Measurements from ENCODE around the gene MUC4.
"Not testable (repeated sequence)": the region's sequence is repeated elsewhere in the genome, so short reads cannot be mapped to it uniquely, and the experiment has no call there.

Gene MUC4

GRCh38 chr3:195788711-195789581 lies 22.8 kb downstream of the MUC4 start:
- DNase-seq (ENCODE audit: low read depth) = no peak

- DNase-seq (ENCODE audit: low read depth) = not testable (repeated sequence)
Observed at GRCh38 chr3:195785781-195786405, 25.8 kb downstream of the MUC4 start.

DNA sequence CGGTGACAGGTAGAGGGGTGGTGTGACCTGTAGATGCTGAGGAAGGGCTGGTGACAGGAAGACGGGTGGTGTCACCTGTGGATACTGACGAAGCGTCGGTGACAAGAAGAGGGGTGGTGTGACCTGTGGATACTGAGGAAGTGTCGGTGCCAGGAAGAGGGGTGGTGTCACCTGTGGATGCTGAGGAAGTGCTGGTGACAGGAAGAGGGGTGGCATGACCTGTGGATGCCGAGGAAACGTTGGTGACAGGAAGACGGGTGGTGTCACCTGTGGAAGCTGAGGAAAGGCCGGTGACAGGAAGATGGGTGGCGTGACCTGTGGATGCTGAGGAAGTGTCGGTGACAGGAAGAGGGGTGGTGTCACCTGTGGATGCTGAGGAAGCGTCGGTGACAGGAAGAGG lies 27.7 kb downstream of the MUC4 start:
- not testable (repeated sequence) for DNase-seq (ENCODE audit: low read depth)

- DNase-seq (ENCODE audit: low read depth) = not testable (repeated sequence)
Observed at GRCh38 chr3:195781236-195781635, 30.5 kb downstream of the MUC4 start.

DNA sequence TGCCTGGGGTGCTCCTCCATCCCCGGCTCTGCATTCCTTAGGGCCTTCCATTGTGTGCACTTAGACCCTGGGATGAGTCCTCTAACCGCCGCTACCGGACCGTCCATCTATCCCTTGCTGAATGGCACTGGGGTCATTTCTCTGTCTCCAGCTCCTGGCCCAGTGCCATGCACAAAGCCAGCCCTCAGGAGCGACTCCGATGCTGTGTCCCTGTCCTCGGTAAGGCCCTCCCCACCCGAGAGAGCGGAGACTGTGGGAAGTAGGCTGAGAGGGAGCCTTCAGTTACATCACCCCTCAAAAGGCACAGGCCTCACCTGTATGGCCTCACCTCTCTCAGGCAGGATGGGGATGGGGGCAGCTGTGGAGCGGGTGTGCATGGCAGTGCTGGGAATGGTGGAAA lies 33.8 kb downstream of the MUC4 start:
- DNase-seq (ENCODE audit: low read depth) = no peak

GRCh38 chr3:195774917-195775316 lies 36.8 kb downstream of the MUC4 start:
- no peak for DNase-seq (ENCODE audit: low read depth)

- no peak for DNase-seq (ENCODE audit: low read depth)
Observed at GRCh38 chr3:195773956-195774537, 37.7 kb downstream of the MUC4 start.

DNA sequence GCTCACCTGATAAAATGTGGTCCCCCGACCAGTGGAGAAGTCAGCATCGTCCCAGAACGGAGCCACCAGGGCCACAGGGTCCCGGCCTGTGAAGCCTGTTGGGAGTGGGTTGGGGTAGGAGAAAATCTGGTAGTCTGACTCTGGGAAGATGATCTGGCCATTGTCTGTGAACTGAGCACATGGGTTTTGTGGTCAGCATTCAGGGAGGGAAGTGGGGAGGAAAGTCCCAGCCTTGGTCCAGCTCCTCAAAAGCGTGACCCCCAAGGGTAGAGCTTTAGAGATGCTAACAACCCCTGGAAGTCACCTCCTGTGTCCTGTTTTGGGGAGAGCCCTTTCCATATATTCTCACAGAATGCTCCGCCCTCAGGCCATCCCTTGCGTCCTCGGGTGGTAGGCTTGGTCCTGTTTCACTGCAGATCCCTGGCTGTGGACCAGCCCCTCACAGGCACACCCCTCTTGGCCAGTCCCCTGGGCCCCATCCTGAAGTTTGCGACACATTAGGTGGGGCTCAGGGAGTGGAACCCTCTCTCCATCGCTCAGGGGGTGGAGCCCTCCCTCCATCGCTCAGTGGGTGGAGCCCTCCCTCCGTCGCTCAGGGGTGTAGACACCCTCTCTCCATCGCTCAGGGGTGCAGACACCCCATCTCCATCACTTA lies 40.0 kb downstream of the MUC4 start:
- no peak for DNase-seq (ENCODE audit: low read depth)

DNA sequence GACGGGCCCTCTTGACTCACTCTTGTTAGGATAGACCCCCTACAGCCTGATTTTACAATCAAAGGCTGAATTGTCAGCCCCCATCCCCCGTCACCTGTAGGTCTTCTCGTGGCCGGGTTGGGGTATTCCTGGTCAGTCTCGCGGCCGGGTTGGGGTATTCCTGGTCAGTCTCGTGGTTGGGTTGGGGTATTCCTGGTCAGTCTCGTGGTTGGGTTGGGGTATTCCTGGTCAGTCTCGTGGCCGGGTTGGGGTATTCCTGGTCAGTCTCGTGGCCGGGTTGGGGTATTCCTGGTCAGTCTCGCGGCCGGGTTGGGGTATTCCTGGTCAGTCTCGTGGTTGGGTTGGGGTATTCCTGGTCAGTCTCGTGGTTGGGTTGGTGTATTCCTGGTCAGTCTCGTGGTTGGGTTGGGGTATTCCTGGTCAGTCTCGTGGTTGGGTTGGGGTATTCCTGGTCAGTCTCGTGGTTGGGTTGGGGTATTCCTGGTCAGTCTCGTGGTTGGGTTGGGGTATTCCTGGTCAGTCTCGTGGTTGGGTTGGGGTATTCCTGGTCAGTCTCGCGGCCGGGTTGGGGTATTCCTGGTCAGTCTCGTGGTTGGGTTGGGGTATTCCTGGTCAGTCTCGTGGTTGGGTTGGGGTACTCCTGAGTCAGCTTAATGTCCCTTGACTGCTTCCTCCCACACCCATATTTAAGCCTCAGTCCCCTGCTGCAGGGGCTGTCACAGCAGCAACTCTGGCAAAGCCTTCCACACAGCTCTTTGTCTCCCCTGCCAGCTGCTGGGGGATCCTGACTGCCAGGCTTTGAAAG lies 40.7 kb downstream of the MUC4 start:
- DNase-seq (ENCODE audit: low read depth) = not testable (repeated sequence)

DNA sequence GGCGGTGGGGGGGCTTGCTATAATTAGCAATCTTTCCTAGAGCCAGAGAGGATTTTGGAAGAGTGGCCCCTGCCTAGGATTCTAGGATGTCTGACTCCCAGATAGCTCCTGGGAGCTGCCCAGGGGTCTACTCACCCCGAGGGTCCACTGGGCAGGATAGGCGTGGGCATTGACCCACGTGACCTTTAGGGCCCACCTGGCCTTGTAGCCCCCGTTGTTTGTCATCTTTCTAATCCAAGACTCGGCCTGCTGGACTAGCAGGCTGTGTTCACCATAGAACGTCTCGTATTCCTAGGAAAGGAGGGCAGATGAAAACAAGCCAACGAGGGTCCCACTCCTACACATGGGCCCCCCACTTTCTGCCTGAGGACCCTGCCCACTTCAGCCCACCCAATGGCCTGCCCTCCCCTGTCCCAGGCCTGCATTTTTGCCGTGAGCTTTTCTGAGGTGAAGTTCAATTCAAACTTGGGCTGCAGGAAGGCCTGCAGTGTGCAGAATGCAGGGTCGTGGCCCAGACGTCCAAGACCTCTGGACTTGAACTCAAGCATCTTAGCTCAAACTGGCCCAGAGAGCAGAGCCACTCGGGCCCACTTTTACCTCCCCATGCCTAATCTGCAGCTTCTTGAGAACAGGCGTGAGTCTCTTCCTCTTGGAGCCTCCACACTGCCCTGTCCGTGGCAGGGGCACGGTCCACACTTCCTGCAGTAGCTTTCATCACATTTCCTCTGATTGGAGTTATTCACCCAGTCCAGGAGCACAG lies 41.5 kb downstream of the MUC4 start:
- DNase-seq (ENCODE audit: low read depth) = no peak

- no peak for DNase-seq (ENCODE audit: low read depth)
Observed at GRCh38 chr3:195769551-195769950, 42.2 kb downstream of the MUC4 start.

DNA sequence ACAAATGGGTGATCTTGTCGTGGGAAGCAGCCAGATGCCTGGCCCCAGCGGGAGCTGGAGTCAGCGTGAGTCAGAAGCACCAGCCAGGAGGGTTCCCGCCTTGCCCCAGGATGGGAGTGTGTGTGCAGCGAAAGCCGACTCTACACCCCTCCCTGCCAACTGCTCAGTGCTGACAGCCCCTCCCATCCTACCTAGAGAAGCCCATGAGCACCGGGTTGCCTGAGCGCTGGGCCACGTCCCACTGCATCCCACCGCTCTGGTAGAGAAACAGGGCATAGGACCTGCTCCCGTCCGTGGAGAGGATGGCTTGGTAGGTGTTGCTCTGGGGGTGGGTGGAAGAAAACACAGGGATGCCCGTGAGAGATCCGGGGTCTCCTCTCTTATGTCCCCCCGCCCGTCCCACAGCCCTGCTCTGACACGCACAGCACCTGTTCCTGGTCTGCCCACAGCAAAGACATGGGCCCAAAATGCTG lies 42.9 kb downstream of the MUC4 start:
- DNase-seq (ENCODE audit: low read depth) = no peak

DNA sequence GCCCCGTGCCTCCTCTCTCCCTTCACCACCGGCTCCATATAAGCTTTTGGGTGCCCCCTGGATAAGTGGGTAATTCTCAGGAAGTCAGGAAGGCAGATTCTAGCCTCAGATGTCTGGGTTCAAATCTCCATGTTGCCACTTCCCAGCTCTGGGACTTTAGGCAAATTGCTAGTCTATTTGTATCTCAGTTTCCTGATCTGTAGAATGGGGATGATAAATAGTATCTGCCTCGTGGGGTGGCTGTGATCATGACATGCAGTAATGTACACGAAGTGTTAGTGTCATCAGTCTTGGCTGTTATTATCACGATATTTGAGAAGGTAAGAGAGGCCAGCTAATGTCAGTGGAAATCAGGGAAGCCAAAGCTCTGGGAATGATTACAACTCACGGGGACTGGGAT lies 43.3 kb downstream of the MUC4 start:
- DNase-seq (ENCODE audit: low read depth) = no peak

DNA sequence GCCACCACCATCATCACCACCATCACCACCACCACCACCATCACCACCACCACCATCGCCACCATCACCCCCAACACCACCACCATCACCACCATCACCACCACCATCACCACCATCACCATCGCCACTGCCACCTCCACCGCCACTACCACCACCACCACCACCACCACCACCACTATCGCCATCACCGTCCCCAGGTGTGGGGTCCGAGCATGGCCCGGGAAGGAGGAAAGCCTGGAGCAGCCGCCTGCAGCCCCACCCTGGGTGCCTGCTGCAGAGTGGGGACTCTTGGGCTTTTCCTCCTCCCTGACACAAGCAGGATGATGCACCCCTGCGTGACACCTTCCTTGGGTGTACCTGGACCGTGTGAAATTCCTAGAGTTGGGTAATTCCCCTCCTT lies 43.9 kb downstream of the MUC4 start:
- no peak for DNase-seq (ENCODE audit: low read depth)

DNA sequence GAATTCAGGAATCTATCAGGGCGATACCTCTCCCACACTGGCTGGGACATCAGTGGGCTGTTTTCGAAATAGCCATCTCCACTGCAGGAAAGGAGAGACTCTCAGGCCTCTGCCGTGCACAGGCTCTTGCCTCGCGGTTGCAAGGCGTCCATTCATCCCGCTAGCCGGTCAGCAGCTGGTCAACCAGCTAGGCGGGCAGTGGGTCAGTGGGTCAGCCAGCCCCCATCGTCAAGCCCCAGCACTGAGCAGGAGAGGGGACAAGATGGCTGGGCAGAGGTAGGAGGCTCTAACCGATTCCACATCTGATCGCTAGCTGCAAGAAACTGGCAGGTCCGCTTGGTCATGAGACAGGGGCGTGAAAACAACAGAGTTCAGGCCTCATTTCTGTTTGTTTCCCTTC lies 45.1 kb downstream of the MUC4 start:
- DNase-seq (ENCODE audit: low read depth) = no peak

- DNase-seq (ENCODE audit: low read depth) = no peak
Observed at GRCh38 chr3:195764961-195765706, 46.6 kb downstream of the MUC4 start.

DNA sequence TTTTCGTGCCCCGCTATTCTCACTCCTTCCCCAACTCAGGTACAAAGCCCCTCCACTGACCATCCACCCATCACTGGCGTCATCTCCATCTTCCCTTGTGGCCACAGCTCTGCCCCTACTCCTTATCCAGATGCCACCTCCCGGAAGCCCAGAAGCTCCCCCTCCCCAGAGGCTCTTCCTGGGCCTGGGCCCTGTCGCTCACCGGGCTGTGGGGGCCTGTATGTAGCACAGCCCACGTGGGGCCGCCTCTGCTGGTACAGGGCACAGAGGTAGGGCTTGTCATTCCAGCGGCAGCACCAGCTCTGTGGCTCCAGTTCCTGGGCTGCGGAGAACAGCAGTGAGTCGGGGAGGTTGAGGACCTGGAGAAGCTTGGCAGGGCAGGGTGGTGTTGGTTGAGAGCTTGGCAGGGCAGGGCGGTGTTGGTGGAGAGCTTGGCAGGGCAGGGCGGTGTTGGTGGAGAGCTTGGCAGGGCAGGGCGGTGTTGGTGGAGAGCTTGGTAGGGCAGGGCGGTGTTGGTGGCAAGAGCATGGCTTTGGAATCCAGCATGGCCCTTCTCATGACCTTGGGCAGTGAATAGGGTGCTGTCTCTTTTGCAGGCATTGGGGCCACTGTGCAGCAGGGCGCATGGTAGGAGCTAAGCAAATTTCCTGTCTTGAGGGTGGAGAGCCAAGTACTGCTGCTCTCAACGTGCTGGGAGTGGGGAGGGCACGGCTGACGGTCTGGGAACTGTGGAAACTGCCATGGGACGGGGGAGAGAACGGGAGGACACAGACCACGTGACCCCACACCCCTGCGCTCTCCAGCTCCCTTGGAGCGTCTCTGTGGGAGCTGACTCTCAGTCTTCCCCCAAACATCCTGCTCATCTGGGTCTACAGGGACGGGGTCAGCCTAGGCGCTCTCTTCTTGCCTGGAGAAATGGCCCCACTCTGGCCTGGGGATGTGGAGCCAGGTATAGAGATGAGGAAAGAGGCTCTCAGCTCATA lies 47.6 kb downstream of the MUC4 start:
- no peak for DNase-seq (ENCODE audit: low read depth)

GRCh38 chr3:195763076-195763830 lies 48.5 kb downstream of the MUC4 start:
- DNase-seq (ENCODE audit: low read depth) = no peak
